Central memory CD8-positive, alpha-beta T cell (primary cell): Measurements from ENCODE around the gene TMEM134.
A peak's percentile ranks its signal among the peaks of the same experiment; 100 is the strongest.
"Not testable (repeated sequence)": the region's sequence is repeated elsewhere in the genome, so short reads cannot be mapped to it uniquely, and the experiment has no call there.

Experiments used
- ATAC-seq: fragments of 150-1000 bp; cut with Tn5 transposase; replicated peaks from 2 replicates; pipeline ENCODE4 v1.10.0; 2022; ENCODE audit warnings: mild to moderate bottlenecking, moderate FRiP score, moderate number of reproducible peaks; ENCODE audit not compliant: poor library complexity, severe bottlenecking; ENCODE audit errors: extremely low read depth
- DNase-seq, 2 donors: peaks; one replicate each; pipeline ENCODE4 v3.0.0; 2021; ENCODE audit warnings: low spot score in 2 of 2
- H3K27ac Mint-ChIP-seq: one replicate; pipeline ENCODE4 v1.8.0; 2022; ENCODE audit warnings: low read depth, mild to moderate bottlenecking, moderate library complexity, mixed read lengths
- H3K27me3 Mint-ChIP-seq: one replicate; pipeline ENCODE4 v1.8.0; 2022; ENCODE audit warnings: mixed read lengths
- H3K36me3 Mint-ChIP-seq: one replicate; pipeline ENCODE4 v1.8.0; 2022; ENCODE audit warnings: mild to moderate bottlenecking, moderate library complexity, mixed read lengths; ENCODE audit not compliant: insufficient read depth
- H3K4me1 Mint-ChIP-seq: one replicate; pipeline ENCODE4 v1.8.0; 2022; ENCODE audit warnings: mixed read lengths
- H3K4me3 Mint-ChIP-seq: one replicate; pipeline ENCODE4 v1.8.0; 2022; ENCODE audit warnings: mild to moderate bottlenecking, moderate library complexity, mixed read lengths
- H3K9me3 Mint-ChIP-seq: one replicate; pipeline ENCODE4 v1.8.0; 2022; ENCODE audit warnings: mixed read lengths

TMEM134 gene

GRCh38 chr11:67432655-67433349, 36.2 kb downstream of the TMEM134 start:
- H3K9me3 Mint-ChIP-seq, result no peaks in the 10 kb centered on the region
- peak overlapping the region; percentile 62 for H3K27ac Mint-ChIP-seq
- no peak for ATAC-seq
- no peak for DNase-seq
- H3K27me3 Mint-ChIP-seq, result no peaks in the 10 kb centered on the region
- H3K4me1 Mint-ChIP-seq, result peaks cover 54% of the 10 kb centered on the region
- peaks cover 63% of the 10 kb centered on the region for H3K36me3 Mint-ChIP-seq
- H3K4me3 Mint-ChIP-seq, result peak overlapping the region; percentile 96

GRCh38 chr11:67431346-67432249, 37.5 kb downstream of the TMEM134 start:
- ATAC-seq (no peak), DNase-seq (no peak)
- H3K27ac Mint-ChIP-seq, result no peak overlapping the region
- no peaks in the 10 kb centered on the region for H3K27me3 Mint-ChIP-seq
- H3K36me3 Mint-ChIP-seq, result peaks cover 54% of the 10 kb centered on the region
- H3K4me3 Mint-ChIP-seq, result peak overlapping the region; percentile 55
- H3K9me3 Mint-ChIP-seq, result no peaks in the 10 kb centered on the region
- peaks cover 51% of the 10 kb centered on the region for H3K4me1 Mint-ChIP-seq

- Mint-ChIP-seq H3K4me1 (peaks cover 41% of the 10 kb centered on the region), H3K4me3 (peak overlapping the region; percentile 90), H3K36me3 (peaks cover 42% of the 10 kb centered on the region), H3K27me3 (no peaks in the 10 kb centered on the region), H3K27ac (no peak overlapping the region), H3K9me3 (no peaks in the 10 kb centered on the region)
- ATAC-seq (no peak), DNase-seq (no peak)
Measured at GRCh38 chr11:67429722-67430121, 39.3 kb downstream of the TMEM134 start.

- H3K4me1 Mint-ChIP-seq, result peaks cover 41% of the 10 kb centered on the region
Measured at GRCh38 chr11:67429038-67429668, 39.9 kb downstream of the TMEM134 start.

GRCh38 chr11:67428052-67429001, 40.7 kb downstream of the TMEM134 start, which contains the start of gene RPS6KB2:
RPS6KB2 (plus strand) TSS chr11:67428494; CDS start chr11:67428546, 52 bp downstream.
- Mint-ChIP-seq H3K27me3 (no peaks in the 10 kb centered on the region), H3K4me3 (peak within 1 kb of the TSS; percentile 90), H3K27ac (peak within 1 kb of the TSS; percentile 96), H3K4me1 (peaks cover 32% of the 10 kb centered on the region), H3K9me3 (no peaks in the 10 kb centered on the region), H3K36me3 (peaks cover 31% of the 10 kb centered on the region)
- peak; percentile 98 to 99 for DNase-seq
- peak; percentile 86 for ATAC-seq

More at GRCh38 chr11:67429038-67429668, 39.9 kb downstream of the TMEM134 start:
- no peaks in the 10 kb centered on the region for H3K9me3 Mint-ChIP-seq
- ATAC-seq (no peak), DNase-seq (no peak)
- no peaks in the 10 kb centered on the region for H3K27me3 Mint-ChIP-seq
- H3K4me3 Mint-ChIP-seq, result peak overlapping the region; percentile 90
- peak overlapping the region; percentile 96 for H3K27ac Mint-ChIP-seq
- H3K36me3 Mint-ChIP-seq, result peaks cover 37% of the 10 kb centered on the region

- H3K27me3 Mint-ChIP-seq, DNase-seq, H3K9me3 Mint-ChIP-seq, ATAC-seq: not testable (repeated sequence)
- peaks cover 31% of the 10 kb centered on the region for H3K4me1 Mint-ChIP-seq
- peaks cover 26% of the 10 kb centered on the region for H3K36me3 Mint-ChIP-seq
- H3K4me3 Mint-ChIP-seq, result peak overlapping the region; percentile 90
- H3K27ac Mint-ChIP-seq, result peak overlapping the region; percentile 96
Measured at GRCh38 chr11:67427364-67427859, 41.6 kb downstream of the TMEM134 start.

GRCh38 chr11:67423891-67424613, 45.0 kb downstream of the TMEM134 start:
- Mint-ChIP-seq H3K4me3 (no peak overlapping the region), H3K27me3 (no peaks in the 10 kb centered on the region), H3K27ac (peak overlapping the region; percentile 55), H3K36me3 (peaks cover 12% of the 10 kb centered on the region), H3K9me3 (no peaks in the 10 kb centered on the region), H3K4me1 (peaks cover 38% of the 10 kb centered on the region)
- DNase-seq (no peak), ATAC-seq (no peak)

- no peak overlapping the region for H3K4me3 Mint-ChIP-seq
- H3K9me3 Mint-ChIP-seq, result no peaks in the 10 kb centered on the region
- H3K27me3 Mint-ChIP-seq, result no peaks in the 10 kb centered on the region
- peaks cover 36% of the 10 kb centered on the region for H3K4me1 Mint-ChIP-seq
- DNase-seq (no peak), ATAC-seq (no peak)
- H3K36me3 Mint-ChIP-seq, result peaks cover 7% of the 10 kb centered on the region
- H3K27ac Mint-ChIP-seq, result no peak overlapping the region
Measured at GRCh38 chr11:67423466-67423865, 45.6 kb downstream of the TMEM134 start.

- Mint-ChIP-seq H3K27me3 (no peaks in the 10 kb centered on the region), H3K9me3 (no peaks in the 10 kb centered on the region), H3K4me1 (peaks cover 40% of the 10 kb centered on the region), H3K4me3 (no peak overlapping the region), H3K27ac (no peak overlapping the region), H3K36me3 (peaks cover 3% of the 10 kb centered on the region)
- ATAC-seq (no peak), DNase-seq (no peak)
Measured at GRCh38 chr11:67422891-67423290, 46.2 kb downstream of the TMEM134 start.

GRCh38 chr11:67421430-67422031, 47.5 kb downstream of the TMEM134 start:
- H3K36me3 Mint-ChIP-seq, result peaks cover 2% of the 10 kb centered on the region
- ATAC-seq (no peak), DNase-seq (no peak)
- H3K9me3 Mint-ChIP-seq, result no peaks in the 10 kb centered on the region
- H3K27me3 Mint-ChIP-seq, result no peaks in the 10 kb centered on the region
- H3K4me3 Mint-ChIP-seq, result peak overlapping the region; percentile 80
- H3K4me1 Mint-ChIP-seq, result peaks cover 54% of the 10 kb centered on the region
- peak overlapping the region; percentile 86 for H3K27ac Mint-ChIP-seq
